Right forelimb (tissue), 1 donor: ENCODE measurements around the gene EVC.
"Not testable (repeated sequence)": the region's sequence is repeated elsewhere in the genome, so short reads cannot be mapped to it uniquely, and the experiment has no call there.

Source experiments
- DNase-seq: peaks from one replicate; pipeline ENCODE4 v3.0.0-alpha.2; 2018

The EVC gene

DNA sequence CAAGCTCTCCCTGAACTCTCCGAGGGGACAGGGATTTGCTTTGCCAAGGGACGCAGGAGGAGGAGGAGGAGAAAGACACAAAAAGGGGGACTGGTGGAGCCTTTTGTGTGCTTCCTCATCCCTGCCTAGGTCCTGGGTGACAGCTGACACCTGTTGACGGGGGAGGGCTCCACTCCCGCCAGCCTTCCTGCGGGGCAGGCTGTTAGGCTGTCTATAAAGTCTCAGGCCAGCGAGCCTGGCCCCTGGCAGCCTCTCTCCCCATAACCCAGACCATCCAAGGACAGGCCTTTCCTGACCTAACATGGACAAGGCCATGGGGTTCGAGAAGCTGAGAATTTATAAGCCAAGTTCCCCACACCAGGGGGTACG, 1.8 kb upstream of the EVC start:
- no peak for DNase-seq

DNA sequence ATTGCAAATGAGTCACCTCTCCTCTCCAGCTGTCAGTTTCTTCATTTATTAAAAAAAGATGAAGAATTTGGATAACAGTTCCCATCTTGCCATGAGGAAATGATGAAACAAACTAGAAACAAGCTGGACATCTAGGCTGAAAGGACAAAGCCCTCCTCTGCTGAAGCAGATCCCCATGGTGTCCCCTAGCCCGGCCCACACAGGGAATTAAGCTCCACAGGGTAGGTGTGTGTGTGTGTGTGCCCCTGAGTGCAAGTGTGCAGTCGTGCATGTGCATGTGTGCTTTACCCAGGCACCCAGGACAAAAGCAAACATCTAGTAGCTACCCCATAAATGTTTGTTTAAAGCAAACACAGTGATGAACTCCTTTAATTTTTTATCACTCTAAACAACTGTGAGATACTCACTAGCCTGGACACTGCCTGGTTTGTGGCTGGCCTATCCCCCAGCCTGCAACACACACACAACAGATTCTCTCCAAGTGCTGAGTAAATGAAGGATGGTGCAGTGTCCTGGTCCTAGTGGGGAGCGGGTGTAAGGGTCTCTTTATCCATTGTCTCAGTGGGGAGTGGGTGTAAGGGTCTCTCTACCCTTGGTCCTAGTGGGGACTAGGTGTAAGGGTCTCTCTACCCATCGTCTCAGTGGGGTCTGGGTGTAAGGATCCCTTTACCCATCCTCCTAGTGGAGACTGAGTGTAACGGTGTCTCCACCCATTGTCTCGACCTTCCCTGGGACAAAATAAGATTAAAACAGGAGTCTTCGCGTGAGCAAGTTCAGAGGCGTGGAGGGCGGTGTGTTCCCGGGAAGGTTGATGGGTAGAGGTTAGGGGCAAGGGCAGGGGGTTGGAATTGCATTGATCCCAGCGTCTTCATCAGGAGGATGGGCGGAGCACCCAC, 688 bp upstream of the EVC start:
- no peak for DNase-seq

DNA sequence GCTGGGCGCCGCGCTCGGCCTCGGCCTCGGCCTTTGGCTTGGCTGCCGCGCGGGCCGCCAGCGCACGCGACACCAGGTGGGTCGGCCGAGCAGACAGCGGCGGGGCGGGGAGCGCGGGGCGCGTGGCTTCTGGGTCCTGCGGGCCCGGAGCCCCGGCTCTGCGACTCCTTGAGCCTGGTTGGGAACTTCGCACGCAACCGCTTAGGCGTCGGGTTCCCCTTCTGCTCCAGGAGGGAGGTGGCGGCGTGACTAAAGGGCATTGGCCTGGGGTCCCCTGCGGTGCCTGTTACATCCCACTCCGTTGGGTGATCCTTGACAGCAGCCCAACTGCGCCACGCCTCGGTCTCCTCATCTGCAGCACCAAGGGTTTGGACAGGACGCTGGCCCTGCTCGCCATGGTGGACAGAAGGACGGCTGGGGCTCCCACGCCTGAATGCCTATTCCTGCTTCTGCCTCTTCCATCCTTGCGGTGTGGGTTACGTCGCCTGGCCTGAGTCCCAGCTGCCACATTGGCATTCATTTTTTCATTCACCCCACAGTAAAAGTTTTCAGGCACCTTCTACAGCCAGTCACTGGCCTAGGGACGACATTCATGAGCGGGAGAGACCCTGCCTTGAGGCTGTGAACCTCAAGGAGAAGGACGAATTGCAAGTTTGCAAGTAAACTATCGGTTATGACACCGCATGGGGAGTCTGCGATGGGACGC, 631 bp downstream of the EVC start:
- DNase-seq = peak; percentile 71

DNA sequence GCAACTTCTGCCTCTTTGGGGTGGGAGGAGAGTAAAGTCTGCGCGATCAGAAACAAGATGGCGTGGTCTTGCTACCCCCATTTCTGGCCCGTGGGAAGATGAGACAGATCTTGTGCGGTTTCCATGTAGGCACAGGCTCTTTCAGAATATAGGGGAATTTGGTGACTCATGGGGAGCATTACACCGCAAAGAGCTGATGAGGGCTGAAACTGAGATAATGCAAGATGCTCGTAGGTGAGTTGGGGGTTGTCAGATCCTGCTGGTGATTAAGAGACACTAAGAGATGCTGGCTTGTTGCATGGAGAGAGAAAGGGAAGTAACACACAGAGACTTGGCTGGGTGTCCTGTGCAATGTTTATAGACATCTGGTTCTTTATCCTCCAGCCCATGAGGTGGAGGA, 1.5 kb downstream of the EVC start:
- peak; percentile 13 for DNase-seq

DNA sequence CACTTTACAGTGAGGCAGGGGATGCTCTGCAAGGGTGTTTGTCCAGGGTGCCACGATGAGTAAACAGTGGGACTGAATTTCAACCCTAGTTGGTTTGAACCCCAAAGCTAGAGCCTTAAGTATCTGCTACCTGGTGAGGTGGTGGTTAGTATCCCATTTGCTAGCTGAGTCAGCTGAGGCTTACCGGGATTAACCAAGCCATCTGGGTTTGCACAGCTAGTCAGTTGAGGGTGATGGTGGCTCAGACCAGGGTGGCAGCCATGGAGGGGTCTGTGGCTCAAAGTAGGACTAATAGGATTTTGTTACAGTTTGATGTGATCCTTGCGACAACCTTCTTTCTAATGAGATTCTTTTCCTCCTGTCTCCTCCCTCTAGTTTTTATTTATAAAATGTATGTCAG, 1.9 kb downstream of the EVC start:
- no peak for DNase-seq

DNA sequence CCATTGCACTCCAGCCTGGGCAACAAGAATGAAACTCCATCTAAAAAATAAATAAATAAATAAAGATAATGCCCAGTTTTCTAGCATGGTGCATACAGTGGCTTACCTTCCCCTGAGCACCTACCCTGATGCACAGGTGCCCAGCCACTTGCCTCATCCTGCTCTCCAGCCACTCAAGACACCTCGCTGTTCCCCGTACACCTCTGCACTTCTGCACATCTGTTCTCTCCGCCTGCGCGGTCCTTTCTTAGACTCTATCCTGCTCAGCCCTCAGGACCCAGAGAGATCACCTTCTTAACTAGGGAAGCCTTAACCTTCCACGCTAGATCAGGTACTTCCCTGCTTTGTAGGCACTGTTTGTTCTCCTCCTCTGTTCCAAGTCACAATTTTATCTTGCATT, 2.9 kb downstream of the EVC start:
- peak; percentile 28 for DNase-seq

DNA sequence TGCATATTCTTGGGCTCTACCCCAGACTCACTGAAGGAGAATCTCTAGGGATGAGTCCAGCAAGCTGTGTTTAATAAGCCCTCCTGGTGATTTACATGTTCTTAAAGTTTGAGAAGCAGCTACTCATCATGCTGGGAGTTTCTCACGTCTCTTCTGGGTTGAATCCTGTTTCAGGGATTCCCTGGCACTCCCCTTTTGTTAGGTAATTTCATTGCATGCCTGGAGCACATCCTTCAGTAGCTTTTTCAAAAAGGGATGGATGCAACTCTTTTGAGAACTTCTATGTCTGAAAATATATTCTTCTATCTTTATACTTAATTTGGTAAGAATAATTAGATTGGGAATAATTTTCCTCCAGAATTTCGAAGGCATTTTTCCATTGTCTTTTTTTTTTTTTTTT, 4.4 kb downstream of the EVC start:
- DNase-seq = no peak

DNA sequence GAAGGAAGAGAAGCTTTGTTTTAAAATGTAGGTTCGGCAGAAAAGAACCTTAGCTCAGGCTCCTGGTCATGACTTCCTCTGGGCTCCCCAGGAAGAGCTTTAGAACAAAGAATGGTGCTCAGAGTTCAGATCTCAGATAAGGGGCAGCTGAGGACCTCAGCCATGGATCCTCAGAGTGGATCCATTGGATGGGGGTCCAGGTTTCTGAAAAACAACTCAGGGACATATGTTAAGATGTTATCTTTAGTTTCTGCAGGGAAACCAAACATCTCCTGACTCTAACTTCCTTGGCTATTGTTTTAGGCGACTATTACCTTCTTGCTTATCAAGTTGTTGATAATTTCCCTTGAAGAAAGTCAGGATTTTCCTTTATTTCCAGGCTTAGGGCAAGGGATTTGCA, 5.4 kb downstream of the EVC start:
- DNase-seq = no peak

DNA sequence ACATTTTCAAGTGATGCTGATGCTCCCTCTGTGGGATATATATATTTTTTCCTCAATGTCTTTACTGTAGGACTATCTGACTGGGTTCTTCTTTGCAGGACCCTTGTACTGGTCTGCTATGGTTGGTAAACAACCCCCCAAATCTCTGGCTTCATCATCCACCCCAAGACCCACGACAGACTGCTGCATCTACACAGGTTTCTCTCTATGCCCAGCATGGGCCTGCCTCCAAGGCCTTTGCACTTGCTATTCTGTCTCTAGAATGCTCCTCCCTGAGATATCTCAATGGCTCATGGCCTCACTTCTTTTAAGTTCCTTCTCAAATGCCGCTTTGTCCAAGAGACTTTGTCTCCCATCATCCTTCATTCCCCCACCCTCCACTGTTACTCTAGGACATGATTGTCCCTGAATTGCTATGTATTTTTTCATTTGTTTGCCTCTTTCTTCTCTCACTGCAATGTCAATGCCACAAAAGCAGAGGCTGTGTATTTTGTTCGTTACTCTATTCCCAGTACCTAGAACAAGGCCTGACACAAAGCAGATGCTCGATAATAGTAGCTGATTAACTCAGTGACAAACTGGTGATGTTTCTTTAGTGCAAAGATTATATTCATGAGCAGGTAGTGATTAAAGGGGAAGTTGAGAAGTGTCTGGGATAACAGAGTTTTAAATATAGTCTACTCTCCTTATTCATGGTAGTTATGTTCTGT, 6.6 kb downstream of the EVC start:
- DNase-seq = no peak

DNA sequence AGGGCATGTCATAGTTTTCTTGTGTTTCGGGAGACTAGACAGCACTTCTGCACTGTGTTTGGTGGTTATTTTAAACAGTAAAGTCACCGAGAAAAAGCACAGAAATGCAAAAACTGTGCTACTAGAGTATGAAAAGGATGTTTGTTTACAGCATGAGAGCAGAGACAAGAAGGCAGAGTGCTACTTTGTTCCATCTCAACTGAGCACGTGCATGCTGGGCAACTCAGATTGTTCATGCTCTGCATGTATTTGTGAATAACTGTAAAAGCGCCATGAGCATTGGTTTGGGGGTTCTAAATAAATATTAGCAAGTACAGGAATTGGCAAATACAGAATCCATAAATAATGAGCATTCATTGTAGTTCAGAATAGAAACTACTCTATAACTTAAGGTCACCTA, 7.4 kb downstream of the EVC start:
- DNase-seq = no peak

DNA sequence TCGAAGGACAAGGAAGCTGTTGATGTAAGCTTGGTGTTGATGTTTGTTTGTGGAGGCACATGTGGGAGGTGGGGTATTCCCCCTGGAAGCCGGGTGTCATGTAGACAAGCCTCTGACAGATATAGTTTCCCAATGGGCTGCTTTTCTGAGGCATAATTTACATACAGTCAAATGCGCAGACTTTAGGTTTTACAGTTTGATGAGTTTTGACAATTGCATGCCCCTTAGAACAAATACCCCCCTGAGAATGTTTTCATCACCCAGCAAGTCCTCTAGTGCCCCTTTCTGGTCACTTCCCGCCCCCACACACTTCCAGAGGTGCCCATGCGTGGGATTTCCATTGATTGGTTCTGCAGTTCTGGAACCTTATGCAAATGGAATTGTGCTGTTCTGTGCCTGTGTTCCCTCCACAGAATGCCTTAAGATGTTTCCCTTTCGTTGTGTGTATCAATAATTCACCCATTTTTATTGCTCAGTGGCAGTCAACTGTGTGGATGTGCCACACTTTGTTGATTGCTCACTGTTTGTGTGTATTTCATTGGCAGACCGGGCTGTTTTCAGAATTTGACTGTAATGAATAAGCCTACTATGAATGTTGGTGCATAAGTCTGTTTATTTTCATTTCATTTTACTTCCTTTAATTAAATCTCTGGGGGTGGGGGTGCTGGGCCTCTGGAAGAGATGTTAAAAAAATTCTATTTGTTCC, 8.5 kb downstream of the EVC start:
- DNase-seq = no peak

DNA sequence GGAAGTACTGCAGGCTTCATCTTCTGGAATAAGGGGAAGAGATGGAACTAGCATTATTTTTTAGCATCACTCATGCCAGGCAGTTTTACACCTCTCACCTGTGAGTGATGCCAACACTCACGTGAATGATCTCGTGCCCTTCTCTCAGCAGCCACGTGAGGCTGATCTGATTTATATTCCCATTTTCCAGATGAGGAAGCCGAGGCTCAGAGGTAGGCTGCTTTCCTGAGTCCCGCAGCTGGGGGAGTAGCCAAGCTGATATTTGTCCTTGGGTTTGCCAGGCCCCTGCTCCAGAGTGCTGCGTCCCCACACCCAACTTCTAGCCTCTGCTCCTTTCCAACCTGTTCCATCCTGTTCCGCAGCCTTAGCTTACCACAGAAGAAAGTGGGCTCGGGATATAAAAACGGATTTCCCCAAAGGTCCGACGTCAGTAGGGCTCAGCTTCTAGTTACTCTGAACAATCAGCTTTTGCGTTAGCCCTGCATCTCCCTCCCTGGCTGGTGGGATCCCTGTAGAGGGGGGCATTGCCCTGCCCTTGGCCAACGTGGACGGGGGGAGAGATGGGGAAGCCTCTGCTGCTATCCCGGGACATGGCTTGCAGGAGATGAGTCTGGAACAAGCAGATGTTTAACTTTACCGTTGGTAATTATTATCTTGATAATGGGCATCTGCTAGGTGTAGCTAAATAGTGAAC, 9.3 kb downstream of the EVC start:
- DNase-seq = no peak

DNA sequence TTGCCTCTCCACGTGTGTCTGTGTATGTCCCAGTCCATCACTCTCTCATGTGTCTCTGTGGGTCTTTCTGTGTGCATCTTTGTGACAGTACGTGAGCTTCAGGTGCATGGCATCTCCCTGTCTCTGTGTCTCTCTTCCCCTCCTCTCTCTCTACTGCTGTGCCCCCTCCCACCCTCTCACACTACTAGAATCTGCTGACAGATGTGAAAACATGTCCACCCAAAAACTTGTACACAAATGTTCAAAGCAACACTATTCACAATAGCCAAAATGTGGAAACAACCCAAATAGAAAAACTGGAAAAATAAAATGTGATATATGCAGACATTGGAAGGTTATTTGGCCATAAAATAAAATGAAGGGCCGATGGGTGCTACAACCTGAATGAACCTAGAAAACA, 10.0 kb downstream of the EVC start:
- DNase-seq = no peak

DNA sequence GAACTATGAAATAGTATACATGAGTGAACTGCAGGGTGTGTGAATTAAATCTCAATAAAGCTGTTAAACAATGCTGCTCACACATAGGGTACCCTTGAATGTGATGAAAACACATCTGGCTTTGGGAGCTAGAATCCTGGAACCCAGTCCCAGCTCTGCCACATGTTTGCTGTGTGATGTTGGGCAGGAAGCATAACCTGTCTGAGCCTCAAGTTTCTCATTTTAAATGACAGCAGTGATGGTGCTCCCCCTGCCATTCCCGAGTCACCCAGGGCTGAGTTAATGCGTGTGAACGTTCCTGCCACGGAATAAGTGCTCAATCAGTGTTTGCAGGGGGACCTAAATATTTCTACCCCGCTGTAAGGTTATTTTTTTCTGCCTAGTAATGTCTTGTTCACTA, 10.9 kb downstream of the EVC start:
- no peak for DNase-seq

DNA sequence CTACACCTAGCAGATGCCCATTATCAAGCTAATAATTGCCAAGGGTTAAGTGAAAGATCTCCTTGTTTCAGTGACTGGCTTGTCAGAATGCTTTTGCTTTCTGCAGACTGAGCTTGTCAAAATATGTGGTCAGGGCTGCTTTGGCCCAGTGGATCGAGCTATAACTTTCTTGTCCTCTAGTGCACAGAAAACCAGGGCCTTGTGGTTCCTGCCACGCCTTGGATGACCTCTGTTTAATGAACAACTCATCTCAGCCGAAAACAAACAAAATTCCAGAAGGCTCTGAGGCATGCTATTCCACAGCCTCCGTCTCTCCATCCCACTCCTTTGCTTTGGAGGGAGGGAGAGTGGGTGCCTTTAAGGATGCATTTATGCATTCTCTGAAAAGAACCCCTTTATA, 11.3 kb downstream of the EVC start:
- no peak for DNase-seq

DNA sequence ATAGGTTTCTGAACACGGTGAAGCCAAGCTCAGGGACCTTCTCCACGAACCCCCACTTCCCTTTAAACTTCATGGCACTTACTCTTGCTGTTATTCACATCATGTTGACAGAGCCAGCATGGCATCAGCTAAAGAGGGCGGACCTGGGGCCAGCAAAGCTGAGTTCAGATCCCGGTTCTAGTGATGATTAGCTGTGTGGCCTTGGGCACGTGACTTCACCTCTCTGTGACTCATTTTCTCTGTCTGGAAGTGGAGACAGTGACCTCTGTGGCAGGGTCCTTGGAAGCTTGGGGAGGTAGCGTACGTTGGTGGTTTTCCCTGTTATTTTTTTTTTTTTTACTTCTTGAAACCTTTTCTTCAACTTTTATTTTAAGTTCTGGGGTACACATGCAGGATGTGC, 13.4 kb downstream of the EVC start:
- no peak for DNase-seq

DNA sequence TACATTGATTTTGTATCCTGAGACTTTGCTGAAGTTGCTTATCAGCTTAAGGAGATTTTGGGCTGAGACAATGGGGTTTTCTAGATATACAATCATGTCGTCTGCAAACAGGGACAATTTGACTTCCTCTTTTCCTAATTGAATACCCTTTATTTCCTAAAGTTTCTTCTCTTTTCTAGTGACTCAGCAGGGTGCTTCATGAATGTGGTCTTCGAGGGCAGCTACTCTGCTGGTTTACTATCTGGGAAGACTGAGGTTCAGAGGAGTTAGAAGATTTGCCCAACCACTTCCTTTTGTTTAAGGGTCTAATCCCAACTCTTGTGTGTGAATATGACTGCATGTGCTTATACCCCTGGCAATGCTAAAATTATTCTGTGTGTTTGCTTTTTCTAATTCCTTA, 17.4 kb downstream of the EVC start:
- not testable (repeated sequence) for DNase-seq

DNA sequence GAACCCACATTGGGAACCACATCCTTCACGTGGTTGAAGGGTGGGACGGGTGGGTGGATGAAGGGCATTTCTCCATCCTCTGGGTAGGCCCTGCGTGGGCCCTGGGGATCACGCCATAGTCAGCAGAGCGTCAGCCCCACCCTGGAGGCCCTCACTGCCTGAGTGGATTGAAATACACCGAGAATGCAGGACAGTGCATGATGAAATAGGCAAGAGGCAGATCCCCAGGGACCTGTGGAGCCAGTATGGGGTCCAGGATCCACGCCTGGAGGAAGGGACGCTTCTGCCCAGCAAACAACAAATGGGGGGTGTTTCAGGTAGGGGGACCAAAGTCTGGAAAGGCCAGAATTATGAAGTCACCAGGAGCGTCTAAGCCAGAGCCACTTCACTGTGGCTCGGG, 19.4 kb downstream of the EVC start:
- no peak for DNase-seq

DNA sequence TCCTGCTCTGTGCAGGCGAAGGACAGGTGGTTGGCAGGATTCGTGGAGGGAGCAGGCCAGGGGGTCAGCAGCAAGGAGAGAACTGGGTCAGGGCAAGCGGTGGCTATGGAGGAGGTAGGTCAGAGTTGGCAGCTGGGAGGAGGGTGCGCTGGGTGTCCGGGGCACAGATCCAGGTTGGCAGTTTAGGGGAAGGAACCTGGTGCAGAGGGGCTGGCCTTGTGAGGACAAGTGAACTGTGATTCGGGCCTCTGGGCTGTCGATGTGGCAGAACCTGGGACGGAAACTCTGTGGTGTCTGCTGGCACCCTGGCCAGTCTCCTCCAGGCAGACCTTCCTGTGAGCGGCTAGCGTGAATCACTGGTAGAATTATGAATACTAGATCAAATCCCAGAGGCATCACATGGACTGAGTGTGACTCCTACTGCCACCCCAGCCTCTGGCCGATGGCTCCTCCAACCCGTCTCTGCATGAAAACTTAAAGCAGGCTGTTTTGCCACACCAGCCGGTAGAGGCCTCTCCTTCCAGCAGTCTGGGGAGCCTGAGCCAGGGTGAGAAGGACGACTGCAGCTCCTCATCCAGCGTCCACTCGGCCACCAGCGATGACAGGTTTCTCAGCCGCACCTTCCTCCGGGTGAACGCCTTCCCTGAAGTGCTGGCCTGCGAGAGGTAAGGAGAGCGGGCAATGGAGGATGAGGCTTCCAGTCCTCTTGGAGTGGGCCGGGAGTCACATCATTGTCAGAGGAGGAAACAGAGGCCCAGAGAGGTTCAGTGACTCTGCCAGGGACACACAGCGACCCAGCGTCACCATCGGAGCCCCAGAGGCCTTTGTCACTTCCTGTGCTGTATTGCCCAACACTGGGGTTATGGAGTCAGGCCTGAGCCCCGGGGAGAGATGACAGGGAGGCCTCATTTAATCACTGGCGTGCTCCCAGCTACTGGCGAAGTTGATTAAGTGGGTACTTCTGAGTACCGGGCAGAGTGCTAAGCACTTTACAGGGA, 20.3 kb downstream of the EVC start:
- DNase-seq = no peak

DNA sequence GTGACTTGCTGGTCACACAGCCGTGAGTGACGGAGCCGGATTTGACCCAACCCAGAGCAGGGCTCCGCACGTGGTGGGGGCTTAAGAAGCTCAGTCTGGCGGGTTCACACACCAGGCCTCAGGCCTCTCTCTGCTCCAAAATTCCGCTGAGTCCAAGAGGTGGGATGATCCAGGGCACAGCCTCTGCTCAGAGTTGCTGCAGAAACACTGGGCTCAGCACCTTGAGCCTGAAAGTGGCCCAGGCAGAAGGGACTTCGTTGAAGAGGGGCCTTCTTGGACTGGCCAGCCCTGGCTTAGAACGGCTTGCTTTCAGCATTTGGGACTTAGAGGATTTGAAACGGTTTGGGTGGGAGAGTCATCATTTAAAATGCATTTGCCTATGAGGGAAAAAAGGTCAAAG, 21.2 kb downstream of the EVC start:
- DNase-seq = no peak

DNA sequence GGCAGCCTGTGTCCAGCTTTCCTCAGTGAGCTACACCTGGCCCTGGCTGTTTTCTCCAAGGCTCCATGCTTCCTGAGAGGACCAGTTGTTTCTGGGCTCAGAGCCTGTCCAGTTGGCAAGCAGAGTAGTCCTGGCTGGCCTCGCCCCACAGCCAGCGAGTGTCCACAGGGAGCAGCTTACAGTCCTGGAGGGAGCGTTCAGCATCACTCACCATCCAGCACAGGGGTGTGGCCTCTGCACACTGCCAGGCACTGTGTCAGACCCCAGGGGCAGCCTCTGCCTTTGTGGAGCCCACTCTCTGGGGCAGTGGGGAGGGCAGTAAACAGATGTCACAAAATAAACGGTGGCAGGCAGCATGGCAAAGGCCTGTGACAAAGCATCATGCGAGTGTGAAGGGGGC, 23.9 kb downstream of the EVC start:
- no peak for DNase-seq
